HG02938 (cell line): ENCODE measurements around the gene ZBTB46.
"Not testable (repeated sequence)": the region's sequence is repeated elsewhere in the genome, so short reads cannot be mapped to it uniquely, and the experiment has no call there.

Source experiments
- ATAC-seq: cut with Tn5 transposase; IDR thresholded peaks from one replicate; pipeline ENCODE4 v1.9.1; 2021; ENCODE audit warnings: mild to moderate bottlenecking, moderate library complexity; ENCODE audit not compliant: unreplicated experiment

ZBTB46 gene, protein sequence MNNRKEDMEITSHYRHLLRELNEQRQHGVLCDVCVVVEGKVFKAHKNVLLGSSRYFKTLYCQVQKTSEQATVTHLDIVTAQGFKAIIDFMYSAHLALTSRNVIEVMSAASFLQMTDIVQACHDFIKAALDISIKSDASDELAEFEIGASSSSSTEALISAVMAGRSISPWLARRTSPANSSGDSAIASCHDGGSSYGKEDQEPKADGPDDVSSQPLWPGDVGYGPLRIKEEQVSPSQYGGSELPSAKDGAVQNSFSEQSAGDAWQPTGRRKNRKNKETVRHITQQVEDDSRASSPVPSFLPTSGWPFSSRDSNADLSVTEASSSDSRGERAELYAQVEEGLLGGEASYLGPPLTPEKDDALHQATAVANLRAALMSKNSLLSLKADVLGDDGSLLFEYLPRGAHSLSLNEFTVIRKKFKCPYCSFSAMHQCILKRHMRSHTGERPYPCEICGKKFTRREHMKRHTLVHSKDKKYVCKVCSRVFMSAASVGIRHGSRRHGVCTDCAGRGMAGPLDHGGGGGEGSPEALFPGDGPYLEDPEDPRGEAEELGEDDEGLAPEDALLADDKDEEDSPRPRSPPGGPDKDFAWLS

DNA sequence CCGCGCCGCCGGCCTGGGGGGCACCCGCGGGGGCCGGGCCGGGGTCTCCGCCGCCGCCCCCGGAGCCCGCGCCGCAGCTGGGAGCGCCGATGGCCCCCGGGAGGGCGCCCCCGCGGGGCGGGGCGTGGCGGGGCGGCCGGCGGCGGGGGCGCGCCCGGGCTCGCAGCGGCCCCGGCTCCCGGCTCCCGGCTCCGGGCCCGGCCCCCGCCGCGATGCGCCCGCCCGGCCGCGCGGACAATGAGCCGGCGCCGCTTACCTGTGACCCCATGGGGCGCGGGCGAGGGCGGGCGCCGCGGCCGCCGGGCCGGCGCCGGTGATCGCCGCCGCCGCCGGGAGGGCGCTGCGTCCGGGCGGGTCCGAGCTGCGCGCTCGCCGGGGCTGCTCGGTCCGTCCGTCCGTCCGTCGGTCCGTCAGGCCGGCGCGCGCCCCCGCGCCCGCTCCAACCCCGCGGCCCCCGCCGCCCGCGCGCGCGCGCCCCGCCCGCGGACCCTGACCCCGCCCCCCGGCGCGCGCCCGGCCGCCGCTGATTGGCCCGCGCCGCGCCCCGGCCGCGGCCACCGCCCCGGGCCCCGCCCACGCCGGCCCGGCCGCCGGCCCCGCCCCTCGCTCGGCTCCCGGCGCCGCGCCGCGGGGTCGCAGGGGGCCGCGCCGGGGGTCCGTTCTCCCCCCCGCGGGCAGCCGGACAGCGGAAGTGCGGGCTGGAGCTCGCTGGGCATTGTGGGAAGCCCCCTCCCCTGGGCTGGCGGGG is at the start of gene ZBTB46:
Gene ZBTB46, minus strand, starts transcription at position 424 of the 748 bp plus-strand sequence. CDS start 40,507 bp downstream, outside the sequence.
- ATAC-seq = peak; percentile 48

DNA sequence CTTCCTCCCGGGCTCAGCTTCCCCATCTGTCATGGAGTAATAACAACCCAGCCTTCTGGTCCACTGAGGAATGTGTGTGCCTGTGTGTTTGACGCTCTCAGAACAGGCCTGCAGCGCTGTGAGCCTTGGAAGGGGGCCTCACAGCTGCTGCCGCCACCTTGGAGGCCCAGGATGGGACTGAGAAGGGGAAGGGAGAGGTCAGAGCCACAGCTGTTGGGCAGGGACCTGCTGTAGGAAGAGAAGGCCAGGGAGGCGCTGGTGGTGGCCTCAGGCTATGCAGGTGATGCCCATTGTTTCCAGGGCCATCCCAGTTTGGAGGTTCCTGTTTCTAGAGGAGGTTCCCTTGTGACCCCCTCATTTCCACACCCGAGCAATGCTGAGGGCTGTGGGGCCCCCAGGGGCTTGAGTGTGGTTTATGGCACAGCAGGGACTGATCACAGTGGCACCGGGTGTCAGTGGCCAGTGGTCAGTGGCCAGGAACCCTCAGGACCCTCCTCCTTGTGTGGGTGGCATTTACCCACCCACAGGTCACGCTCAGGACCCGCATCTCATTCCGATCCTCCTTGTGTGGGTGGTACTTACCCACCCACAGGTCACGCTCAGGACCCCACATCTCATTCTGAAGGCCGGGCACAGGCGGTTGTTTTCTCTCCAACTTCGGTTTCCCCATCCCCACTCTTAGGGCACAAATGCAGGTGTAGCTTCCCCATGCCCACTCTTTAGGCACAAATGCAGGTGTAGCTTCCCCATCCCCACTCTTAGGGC is 48.0 kb upstream of the ZBTB46 start:
- ATAC-seq = no peak

DNA sequence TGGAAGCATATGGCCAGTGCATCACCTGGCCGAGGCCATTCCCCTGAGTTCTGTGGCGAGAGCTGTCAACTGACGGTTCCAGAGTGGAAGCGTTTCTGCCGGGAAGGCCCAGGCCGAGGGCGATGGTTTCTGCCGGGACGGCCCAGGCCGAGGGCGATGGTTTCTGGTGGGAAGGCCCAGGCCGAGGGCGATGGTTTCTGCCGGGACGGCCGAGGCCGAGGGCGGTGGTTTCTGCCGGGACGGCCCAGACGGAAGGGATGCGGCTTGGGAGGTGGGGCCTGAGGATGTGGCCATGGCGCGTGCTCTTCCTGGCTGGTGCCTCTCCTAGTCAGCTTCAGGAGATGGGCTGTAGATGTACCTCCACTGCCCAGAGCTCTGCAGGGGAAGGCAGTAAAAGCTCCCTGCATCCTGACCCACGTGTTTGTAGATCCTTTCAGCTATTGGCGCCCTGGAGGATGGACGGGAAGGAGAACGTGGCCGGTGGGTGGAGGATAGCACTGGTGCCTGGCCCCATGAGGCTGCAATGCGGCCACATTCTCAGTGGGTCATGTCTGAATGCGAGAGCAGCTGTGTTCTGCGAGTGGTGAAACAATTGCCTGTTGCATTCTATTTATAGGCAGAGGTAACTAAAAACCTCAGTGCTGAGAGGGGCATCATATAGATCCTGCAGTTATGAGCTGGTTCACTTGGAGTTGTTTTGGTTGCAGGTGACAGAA is 46.8 kb upstream of the ZBTB46 start:
- ATAC-seq = no peak

DNA sequence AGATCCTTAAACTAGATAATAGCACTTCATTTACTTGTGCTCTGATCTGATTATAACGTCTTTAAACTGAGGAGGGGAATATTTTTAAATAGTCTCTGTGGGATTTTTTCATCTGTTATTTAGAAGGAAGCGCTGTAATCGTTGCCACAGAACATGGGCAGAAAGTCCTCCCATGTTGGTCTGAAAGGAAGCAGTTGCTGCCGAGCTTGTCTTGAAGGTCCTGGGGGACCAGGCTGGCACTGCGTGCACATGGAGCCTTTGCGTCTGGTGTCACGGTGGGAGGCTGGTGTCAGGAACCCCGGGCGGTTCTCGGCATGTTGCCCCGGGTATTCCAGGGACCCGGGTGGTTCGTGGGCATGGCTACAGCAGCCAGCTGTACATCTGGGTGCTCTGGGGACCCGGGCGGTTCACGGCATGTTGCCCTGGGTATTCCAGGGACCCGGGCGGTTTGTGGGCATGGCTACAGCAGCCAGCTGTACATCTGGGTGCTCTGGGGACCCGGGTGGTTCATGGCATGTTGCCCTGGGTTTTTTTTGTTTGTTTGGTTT is 45.5 kb upstream of the ZBTB46 start:
- ATAC-seq = no peak

DNA sequence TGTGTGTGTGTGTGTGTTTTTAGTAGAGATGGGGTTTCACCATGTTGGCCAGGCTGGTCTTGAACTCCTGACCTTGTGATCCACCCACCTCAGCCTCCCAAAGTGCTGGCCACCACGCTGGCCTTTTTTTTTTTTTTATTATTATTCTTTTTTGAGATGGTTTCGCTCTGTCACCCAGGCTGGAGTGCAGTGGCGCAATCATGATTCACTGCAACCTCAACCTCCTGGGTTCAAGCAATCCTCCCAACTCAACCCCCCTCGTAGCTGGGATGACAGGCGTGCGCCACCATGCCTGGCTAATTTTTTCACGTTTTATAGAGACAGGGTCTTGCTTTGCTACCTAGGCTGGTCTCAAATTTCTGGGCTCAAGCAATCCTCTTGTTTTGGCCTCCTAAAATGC is 43.2 kb upstream of the ZBTB46 start:
- not testable (repeated sequence) for ATAC-seq

DNA sequence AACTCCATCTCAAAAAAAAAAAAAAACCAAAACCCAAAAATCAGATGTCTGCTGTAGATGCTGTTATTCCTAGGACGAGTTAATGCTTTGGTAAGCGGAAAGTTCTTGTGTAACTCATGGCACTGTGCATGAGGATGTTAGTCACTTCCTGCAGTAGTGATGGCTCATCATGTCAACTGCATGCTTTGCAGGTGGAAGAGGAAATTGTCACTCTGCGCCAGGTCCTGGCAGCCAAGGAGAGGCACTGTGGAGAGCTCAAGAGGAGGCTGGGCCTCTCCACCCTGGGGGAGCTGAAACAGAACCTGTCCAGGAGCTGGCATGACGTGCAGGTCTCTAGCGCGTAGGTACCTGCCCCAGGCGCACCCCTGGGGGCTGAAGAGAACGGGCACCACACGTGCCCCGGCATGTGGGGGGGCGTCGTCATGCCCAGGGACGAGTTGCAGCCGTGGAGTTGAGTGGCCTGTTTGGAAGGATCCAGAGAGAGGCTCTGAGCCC is 42.5 kb upstream of the ZBTB46 start:
- no peak for ATAC-seq

DNA sequence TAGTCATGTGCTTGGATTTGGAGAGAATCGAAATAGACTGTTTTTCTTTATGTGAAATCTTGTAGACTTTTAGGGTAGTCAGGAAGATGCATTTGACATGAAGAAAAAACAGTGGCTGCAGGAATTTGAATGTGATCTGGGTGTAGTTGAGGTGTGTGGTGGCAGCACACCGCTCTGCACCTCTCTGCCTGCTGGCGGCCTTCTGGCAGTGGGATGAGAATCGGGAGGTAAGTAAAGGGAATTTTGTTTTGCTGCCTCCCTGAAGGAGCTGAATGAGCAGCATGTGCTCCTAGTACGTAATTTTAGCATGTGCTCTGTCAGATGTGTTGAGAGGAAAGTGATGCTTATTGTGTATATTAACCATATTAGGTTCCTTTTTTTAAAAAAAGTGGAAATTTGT is 37.2 kb upstream of the ZBTB46 start:
- no peak for ATAC-seq

DNA sequence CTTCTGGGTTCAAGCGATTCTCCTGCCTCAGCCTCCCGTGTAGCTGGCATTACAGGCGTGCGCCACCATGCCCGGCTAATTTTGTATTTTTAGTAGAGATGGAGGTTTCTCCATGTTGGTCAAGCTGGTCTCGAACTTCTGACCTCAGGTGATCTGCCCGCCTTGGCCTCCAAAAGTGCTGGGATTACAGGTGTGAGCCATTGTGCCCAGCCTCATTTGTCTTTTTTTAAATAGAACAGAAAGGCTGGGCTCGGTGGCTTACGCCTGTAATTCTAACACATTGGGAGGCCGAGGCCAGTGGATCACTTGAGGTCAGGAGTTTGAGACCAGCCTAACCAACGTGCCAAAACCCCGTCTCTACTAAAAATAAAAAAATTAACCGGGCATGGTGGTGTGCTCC is 36.0 kb upstream of the ZBTB46 start:
- ATAC-seq = not testable (repeated sequence)

DNA sequence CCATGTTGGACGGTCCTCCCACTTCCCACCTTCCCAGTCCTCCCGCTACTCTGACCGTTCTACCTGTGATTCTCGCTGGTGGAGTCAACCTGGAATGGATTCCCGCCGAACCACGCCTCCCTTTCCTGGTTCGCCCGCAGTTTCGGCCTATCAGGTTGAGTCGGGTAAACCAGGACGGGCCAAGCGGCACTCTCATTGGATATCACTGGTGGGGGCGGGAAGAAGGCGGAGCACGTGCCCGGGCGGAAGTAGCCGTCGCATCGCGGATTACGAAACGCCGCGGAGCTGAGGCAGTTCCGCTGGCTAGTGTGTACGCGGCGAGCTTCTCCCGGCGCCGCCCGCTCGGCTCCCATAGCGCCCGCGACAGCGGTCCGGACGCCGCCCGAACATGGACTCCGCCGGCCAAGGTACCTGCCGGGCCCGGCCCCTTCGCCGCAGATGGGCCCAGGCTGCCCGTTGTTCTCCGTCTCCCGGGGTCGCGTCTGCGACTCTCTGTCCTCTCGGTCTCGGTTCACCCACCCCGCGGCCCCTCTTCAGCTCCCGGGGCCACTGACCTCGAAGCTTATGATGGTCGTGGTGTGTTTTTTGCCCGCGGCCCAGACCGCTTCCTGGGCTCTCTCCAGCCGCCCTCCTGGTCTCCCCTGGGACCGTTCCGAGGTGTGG is 34.0 kb upstream of the ZBTB46 start, which contains the start of gene TPD52L2:
Gene TPD52L2, plus strand, starts transcription at position 293 of the 663 bp plus-strand sequence. Its CDS starts 96 bp downstream, at position 389.
- peak; percentile 65 for ATAC-seq

DNA sequence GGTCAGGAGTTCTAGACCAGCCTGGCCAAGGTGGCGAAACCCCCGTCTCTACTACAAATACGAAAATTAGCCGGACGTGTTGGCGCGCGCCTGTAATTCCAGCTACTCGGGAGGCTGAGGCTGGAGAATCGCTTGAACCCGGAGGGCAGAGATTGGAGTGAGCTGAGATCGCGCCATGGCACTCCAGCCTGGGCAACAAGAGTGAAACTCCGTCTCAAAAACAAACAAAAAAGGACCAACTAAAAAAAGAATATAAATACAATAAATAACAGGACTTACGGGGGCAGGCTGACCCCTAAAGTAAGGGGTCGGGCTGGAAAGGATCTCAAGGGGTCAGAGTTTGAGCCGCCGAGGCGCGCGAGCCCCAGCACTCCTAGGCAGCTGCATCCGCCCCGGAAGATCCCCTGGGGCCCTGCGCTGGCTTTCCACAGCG is 33.5 kb upstream of the ZBTB46 start:
- ATAC-seq = no peak

DNA sequence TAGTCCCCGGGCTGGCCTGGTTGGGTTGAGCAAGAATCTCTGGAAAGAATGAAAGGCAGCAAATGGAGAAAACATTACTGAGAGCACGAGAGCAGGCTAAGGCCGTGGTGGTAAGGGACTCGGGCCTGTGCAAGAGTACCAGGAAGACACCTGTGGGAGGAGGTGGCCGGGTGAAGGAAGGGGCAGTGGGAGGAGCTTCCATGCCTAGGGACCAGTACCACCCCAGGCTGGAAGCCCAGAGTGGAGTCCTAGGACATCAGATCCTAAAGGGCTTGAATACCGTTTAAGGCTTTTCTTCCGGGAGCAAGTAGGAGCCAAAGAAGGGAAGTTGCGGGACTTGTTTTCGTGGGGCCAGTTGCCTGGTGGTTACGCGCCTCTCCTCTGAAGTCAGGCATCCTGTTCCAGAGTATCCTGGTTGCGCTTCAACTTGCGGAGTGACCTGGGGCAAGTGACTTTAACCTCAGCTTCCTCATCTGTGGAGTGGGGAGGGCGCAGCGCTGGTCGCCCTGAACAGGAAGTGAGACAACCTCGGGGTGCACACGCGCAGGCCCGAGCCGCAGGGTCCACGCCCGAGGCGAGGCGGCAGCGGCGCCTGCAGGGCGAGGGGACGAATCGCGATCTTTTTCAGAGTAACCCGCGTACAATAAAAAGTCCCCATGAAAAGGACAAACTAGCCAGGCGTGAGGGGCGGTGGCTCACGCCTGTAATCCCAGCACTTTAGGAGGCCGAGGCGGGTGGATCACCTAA is 32.9 kb upstream of the ZBTB46 start:
- ATAC-seq = peak; percentile 49

DNA sequence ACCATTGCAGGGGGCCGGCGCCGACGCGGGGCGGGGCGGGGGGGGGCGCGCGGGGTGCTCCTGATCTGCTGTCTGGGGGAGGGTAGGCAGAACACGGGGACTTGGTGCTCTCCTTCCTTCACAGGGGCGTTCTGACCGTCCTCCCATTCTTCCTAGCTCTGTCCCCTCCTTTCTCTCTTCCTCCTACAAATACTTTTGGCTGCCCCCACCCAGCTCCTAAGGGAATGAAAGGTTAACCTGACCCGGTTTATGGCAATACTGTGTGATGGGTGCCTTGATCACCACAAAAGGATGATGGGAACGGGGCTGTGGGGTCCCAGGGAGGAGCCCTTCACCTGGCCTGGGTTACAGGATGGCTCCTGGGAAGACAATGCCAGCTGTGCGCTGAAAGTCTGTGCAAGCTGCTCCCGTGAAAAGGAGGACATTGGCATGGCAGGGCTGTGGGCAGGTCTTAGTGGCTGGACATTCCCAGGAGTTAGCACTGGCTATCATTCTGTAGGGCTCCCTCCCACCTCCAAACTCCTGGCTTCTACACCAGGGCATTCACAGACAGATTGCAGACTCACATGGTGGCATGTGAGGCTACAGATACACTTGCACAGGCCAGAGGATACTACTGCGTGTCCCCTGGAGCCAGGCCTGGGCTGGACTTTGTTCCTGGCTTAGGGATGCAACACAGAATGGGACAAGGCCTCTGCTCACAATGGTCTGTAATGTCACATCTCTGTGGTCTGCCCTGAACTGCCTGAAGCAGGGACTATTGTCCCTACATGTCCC is 32.1 kb upstream of the ZBTB46 start:
- ATAC-seq = no peak

DNA sequence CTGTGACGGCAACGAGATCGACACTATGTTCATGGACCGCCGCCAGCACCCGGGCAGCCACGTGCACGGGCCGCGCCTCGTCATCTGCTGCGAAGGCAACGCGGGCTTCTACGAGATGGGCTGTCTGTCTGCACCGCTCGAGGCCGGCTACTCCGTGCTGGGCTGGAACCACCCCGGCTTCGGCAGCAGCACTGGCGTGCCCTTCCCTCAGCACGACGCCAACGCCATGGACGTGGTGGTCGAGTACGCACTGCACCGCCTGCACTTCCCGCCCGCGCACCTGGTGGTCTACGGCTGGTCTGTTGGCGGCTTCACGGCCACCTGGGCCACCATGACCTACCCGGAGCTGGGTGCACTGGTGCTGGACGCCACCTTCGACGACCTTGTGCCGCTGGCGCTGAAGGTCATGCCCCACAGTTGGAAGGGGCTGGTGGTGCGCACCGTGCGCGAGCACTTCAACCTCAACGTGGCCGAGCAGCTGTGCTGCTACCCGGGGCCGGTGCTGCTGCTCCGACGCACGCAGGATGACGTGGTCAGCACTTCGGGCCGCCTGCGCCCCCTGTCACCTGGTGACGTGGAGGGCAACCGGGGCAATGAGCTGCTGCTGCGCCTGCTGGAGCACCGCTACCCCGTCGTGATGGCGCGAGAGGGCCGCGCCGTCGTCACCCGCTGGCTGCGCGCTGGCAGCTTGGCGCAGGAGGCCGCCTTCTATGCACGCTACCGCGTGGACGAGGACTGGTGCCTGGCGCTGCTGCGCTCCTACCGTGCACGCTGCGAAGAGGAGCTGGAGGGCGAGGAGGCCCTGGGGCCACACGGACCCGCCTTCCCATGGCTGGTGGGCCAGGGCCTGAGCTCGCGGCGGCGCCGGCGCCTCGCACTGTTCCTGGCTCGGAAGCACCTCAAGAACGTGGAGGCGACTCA is 31.2 kb upstream of the ZBTB46 start:
- ATAC-seq = no peak

DNA sequence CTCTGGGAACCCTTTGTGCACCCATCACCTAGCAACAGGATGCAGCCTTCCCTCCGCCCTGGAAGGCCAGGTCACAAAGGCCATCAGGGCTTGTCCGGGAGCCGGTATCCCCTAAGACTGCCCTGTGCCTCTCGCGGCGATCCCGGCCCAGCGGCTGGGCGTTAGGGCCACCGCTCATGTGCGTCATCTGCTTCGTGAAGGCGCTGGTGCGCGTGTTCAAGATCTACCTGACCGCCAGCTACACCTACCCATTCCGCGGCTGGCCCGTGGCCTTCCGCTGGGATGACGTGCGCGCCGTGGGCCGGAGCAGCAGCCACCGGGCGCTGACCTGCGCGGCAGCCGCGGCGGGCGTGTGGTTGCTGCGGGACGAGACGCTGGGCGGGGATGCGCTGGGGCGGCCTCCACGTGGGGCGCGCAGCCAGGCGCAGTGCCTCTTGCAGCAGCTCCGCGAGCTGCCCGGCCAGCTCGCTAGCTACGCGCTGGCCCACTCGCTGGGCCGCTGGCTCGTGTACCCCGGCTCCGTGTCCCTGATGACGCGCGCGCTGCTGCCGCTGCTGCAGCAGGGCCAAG is 30.4 kb upstream of the ZBTB46 start, which contains the start of gene ABHD16B:
Gene ABHD16B, plus strand, starts transcription at position 134 of the 570 bp plus-strand sequence. Its CDS starts 43 bp downstream, at position 177.
- ATAC-seq = no peak

DNA sequence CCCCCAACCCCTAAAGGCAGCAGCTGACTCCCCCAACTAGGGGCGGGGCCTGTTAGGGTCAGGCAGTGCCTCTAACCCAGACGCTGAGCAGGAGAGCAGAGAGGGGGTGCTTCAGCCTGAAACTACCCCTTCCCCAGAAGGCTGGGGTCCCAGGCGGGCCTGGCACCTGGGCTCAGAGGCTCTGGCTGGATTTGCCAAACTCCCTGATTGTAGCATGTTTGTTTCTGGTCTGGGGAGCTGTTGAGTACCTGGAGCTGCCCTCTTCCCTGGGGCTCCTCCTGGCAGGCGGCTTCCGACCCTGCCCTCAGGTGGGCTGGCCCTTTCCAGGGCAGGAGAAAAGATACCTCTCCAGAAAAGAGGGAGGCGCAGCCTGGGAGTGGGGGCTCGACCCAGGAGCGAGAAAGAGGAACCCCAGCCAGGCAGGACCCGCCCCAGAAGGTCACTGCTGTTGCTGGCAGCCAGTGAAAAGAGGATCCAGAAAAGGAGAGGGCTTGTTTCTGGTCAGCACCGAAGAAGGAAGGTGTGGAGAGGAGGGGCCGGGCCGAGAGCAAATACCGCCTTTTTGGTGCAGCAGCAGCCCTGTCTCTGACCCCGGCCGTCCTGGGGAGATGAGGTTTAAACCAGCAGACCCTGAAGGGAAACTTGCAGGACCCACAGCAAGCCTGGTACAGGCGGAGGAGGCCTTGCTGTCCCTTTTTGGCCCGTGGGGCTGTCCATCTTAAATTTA is 29.4 kb upstream of the ZBTB46 start:
- ATAC-seq = no peak
